Measurements from ENCODE around the gene CLIC4.

The CLIC4 gene

DNA sequence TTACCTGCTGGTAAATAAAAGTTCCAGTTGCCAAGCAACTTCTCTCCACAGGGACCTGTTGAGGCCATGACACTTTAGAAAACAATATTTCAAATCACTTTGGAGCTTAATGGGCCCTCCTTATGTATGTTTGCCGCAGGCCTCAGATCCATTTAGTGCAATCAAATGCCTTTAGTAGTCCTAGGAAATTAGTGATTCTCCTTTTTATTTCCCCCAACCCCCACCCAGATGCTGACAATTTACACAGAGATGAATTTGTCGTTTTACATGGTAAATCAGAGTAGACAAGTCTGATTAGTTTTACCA lies 83.6 kb downstream of the CLIC4 start:
- intact Hi-C loops (cut with DNase I): loop anchor here (5.0 kb wide), 1 partner anchor 82 kb away; the partner anchor contains the start of gene CLIC4
- no peak for DNase-seq

DNA sequence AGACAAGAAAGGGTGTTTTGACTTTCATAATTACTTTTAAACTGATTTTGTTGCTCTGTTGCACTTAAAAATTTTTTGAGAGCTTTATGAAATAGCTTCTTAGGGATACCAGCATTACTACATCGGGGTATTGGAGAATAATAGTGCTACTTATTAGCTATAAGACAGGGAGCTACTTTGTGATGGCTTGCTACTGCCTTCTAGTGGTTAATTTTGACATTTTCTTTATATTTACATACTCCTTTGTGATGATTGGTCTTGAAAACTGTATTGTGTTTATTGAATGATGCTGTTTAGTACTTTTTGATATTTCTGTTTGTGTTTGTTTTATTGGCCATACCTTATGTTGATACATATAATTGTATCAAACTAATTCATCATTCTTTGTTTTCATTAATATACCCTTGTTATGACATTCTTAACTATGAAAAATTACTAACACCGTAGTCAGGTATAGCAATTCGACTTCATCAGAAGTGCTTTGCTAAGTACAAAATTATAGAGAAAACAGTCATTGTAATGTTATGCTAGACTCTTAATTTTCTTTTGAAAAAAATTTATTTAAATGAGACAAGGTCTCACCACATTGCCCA lies 85.5 kb downstream of the CLIC4 start:
- intact Hi-C loops (cut with DNase I): no loop called here
- peak in 1 of 42 donors; percentile 51 for DNase-seq

DNA sequence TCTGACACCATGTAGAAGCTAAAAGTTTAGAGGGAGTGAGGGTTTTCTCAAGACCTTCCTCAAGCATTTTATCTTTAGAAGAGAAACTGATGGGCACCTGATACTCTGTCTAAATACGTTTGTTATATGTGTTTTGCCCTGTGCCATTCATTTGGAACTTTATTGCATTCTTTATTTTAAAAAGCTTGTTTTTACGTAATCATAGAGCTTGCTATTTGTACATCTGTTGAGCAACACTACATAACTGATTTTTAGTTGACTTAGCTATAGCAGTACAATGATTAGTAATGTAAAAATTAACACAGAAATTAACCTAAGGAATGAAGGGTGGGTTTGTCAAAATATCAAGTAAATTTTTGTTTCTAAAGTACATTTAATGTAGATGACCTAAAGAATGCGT lies 96.3 kb downstream of the CLIC4 start:
- DNase-seq: no peak
- intact Hi-C loops (cut with DNase I): loop anchor here (10.0 kb wide), 1 partner anchor 363 kb away; no protein-coding TSS in a partner anchor

DNA sequence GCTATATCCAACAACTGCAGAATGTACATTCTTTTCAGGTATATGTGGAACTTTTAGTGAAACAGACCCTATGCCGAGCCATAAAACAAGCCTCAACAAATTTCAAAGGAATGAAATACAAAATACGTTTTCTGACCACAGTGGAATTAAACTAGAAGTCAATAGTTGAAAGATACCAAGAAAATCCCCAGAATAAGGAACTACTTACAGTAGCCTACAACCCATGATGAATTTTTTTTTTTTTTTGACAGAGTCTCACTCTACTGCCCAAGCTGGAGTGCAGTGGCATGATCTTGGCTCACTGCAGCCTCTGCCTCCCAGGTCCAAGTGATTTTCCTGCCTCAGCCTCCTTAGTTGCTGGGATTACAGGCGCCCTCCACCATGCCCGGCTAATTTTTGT lies 101.4 kb downstream of the CLIC4 start:
- intact Hi-C loops (cut with DNase I): loop anchor here (10.0 kb wide), 1 partner anchor 358 kb away; no protein-coding TSS in a partner anchor
- DNase-seq: peak in 1 of 42 donors; percentile 27

DNA sequence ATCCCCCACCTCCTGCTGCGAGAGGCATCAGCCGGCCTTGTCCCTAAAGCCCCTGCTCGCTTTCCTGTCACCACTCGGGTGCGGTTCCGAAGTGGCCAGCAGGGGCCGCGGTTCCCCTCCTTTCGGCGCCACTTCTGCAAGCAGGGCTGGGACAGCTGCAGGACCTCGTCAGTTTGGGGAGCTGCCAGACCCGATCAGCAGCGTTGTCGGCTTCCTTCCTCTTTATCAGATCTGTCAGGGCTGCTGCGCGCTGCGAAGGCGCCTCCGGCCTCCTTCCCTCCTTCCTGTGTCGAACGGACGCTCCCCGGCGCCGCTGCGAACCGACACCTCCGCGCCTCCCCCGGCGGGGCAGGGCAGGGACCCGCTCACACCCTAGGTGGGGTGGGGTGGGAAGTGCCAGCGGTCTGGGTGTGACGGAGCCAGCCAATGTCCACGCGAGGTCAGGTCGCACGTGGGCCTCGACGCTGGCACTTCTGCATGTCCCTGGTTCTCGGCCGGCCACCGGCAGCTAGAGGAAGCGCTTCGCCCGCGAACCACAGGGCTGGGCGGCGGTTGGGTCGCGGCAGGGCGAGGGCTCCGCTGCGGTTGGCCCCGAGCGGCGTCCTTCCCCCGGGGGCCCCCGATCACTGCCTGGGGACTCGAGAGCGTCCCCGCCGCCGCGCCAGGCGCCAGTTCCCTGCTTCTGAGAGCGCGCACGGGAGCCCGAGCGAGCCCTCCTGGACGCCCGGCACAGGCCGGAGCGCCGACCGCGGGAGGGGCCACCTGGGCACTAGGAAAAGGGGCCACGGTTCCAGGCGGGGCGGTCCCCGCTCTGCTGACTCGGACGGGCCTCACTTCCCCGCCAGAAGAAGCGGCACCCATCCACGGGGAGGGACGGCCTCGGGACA lies 103.0 kb downstream of the CLIC4 start:
- DNase-seq: peak; percentile 84 to 97 (median 92)
- intact Hi-C loops (cut with DNase I): loop anchor here (10.0 kb wide), 1 partner anchor 357 kb away; no protein-coding TSS in a partner anchor

DNA sequence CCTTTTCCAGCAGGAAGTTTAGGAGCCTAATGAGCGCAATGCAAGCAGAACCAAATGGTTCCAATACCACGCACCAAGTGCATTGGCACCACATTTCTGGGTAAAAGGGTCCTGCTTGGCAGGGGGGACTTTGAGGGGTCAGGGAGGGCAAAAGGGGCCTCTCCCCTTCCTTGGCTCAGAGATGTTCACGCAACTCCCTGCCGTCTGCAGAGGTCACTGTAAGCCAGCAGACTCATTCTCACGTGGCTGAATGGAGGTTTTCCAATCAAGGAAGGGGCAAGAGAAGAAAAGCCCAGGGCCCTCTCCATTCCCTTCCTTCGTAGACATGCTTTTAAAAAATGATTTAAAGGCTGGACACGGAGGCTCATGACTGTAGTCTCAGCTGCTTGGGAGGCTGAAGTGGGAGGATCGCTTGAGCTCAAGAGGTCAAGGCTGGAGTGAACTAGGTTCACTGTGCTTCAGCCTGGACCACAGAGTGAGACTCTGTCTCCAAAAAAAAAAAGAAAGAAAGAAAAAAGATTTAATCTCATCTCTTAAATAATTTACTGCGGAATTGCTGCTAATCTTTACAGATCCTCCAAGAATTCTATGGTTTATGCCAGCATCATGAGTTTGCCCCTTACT lies 104.5 kb downstream of the CLIC4 start:
- intact Hi-C loops (cut with DNase I): loop anchor here (10.0 kb wide), 1 partner anchor 355 kb away; no protein-coding TSS in a partner anchor
- DNase-seq: peak in 13 of 42 donors; percentile 13 to 51 (median 29)

DNA sequence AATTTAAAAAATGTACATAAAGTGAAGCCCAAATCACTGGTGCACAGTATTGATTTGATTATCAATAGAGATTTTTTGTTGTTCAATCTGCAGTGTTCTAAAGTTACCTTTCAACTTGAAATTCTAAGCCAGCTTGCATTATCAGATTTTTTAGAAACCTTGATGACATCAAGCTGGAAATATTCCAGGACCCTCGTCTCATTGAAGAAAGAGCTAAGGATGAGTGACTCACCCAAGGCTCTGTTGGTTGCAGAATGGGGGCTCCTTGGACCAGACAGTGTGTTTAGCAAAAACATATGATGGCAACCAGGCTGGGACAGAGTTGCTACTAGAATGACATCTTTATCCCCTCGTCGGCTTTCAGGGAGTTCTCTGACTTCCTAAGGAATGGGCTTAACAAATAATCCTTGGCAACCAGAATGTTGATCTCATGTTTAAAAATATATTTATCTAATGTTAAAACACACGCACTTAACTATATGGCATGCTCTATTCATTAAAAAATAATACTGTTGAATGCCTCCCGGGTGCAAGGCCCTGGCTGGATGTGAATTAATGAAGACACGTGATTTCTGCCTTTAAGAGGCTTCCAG lies 105.2 kb downstream of the CLIC4 start:
- intact Hi-C loops (cut with DNase I): no loop called here

DNA sequence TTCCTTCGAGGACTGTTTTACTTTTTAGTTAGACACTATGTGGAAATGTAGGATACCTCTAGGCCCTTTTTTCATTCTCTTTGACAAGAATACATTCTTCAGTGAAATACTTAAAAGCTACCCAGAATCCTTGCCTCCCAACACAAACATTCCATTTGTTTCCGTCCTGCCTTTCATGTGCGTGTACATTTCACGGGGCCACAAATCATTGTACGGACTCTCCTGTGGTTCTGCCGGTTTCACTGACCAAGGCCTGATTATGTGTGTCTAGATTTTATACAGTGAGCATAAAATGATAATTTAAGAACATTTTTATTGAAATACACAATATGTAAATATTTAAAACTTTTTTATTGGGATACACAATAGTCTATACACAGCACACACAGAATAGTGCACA lies 108.4 kb downstream of the CLIC4 start:
- DNase-seq: peak in 1 of 42 donors; percentile 16
- intact Hi-C loops (cut with DNase I): no loop called here

More for the DNA sequence above, 105.2 kb downstream of the CLIC4 start:
- peak in 1 of 42 donors; percentile 32 for DNase-seq

DNA sequence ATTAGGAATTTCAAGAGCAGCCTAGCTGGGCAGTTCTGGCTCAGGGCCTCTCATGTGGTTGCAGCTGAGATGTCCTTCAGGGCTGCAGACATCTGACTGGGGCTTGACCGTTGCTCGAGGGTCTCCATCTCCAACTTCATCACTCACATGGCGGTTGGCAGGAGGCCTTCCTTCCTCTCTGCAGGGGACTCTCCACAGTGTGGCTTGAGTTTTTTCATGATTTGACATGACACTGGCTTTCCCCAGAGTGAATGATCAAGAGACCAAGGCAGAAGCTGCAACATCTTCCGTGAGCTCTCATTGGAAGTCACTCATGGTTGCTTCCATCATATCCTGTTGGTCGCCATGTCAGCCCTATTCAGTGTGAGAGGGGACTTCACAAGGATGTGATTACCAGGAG lies 110.2 kb downstream of the CLIC4 start:
- intact Hi-C loops (cut with DNase I): no loop called here

DNA sequence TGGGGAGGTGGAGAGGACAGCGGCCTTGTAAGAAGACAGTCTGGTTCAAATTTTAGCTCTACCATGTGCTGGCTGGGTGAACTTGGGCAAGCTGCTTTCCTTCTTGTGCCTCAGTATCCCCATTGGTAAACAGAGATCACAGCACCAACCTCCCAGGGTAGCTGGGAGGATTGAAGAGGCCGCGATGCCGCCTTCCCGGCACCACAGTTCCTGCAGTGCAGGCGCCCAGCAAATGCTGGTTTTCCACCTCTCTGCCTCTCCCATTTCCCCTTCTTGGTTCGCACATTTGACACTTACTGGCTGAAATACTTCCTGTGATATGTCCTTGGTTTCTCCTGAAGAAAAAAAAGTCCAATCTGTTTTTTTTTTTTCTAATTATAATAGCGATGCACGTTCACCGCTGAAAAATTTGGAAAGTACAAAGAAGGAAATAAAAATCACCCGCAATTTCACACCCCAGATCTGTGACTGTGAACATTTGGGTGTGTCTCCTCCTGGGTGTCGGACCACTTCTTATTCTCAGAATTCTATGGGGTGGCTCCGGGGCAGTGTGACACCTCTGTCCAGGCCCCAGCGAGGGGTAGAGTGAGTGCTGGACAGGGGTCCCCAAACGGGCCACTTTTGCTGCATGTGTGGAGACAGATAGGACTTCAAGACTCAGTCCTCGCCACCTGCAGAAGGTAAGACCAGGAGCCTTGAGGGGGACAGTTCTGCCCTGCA lies 111.7 kb downstream of the CLIC4 start:
- peak in 1 of 42 donors; percentile 29 for DNase-seq
- intact Hi-C loops (cut with DNase I): no loop called here

More for the DNA sequence above, 110.2 kb downstream of the CLIC4 start:
- DNase-seq: peak in 1 of 42 donors; percentile 15

DNA sequence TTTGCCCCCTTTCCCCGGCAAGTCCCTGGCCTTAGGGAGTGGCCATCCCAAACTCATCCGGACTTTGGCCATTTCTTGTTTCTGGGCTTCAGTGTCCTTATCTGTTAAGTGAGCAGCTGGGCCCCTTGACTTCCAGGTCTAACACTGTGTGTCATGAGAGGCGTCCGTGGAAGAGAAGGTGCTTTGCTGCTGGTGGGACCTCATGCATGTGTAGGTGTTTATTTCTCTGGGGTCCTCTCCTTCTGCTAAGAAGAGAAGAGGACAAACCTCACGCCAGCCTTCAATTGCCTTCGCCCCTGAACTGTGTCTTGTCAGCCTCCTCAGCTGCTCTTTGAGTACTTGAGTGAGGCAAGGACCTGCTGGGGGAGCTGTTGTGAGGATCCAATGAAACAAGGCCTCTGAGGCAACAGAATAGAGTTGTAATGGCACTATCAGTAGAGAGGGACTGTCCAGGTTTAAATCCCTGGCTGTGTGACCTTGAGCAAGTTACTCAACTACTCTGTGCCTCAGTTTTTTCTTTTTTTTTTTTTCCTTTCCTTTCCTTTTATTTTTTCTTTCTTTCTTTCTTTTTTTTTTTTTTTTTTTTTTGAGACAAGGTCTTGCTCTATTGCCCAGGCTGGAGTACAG lies 112.4 kb downstream of the CLIC4 start:
- intact Hi-C loops (cut with DNase I): no loop called here
- DNase-seq: no peak

DNA sequence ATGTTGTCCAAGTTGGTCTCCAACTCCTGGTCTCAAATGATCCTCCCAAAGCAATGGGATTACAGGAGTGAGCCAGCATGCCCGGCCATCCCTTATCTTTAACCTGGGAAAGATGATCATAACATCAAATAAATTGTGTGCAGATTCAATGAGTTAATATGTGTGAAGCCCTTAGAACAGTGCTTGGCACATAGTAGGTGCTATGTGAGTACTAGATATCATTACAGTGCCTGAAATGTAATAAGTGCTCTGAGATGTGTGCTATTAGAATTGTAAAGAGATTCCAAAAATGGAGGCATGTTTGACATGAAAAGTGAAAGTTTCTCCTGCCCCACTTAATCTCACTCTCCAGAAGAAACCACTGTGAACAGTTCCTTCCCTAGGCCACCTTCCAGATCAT lies 113.0 kb downstream of the CLIC4 start:
- intact Hi-C loops (cut with DNase I): no loop called here
- no peak for DNase-seq

DNA sequence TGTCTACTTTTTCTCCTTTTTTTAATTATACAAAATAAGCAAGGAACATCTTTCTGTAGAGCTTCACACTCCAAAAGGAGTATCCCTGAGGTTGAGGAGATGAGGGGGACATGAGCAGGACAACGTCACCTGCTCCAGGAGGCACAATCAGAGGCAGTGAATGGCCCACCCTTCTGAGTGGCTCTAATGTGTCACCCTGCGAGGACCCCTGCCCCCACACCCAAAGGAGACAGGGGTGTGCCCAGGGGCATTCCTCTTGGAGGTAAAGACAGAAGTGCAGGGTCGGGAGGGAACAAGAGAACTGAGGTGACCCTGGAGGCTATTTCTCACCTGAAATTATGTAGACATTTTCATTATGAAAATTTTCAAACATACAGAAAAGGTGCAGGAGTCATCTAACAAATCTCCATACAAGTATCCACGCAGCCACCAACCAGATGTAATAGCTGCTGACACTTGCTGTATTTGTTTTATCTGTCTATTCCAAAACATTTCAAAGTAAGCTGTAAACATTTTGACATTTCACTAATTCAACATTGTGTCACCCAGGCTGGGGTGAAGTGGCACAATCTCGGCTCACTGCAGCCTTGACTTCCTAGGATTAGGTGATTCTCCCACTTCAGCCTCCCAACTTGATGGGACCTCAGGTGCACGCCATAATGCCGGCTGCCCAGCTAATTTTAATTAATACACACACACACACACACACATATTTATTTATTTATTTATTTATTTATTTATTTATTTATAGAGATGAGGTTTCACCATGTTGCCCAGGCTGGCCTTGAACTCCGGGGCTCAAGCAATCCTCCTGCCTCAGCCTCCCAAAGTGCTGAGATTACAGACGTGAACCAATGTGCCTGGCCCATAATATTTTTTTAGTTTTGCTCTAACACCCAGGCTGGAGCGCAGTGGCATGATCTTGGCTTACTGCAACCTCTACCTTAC lies 114.1 kb downstream of the CLIC4 start:
- intact Hi-C loops (cut with DNase I): no loop called here
- peak in 1 of 42 donors; percentile 31 for DNase-seq

DNA sequence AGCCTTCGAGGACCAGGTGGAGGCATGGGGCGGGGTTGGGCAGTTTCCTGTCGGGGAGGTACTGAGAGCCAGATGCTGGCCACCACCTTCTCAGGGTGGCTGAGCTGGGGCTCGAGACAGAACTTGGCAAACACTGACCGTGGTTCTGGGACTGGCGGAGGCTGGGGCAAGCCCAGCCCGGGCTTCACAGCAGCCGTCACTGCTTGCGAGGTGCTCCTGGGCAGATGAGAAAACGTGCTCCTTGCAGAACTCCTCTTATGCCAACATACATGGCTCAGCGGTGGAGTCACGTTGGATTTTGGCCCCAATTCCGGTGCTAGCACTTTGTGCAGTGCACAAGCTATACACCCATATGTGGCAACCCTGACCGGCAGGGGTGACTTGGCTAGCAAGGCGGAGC lies 115.6 kb downstream of the CLIC4 start:
- intact Hi-C loops (cut with DNase I): no loop called here

DNA sequence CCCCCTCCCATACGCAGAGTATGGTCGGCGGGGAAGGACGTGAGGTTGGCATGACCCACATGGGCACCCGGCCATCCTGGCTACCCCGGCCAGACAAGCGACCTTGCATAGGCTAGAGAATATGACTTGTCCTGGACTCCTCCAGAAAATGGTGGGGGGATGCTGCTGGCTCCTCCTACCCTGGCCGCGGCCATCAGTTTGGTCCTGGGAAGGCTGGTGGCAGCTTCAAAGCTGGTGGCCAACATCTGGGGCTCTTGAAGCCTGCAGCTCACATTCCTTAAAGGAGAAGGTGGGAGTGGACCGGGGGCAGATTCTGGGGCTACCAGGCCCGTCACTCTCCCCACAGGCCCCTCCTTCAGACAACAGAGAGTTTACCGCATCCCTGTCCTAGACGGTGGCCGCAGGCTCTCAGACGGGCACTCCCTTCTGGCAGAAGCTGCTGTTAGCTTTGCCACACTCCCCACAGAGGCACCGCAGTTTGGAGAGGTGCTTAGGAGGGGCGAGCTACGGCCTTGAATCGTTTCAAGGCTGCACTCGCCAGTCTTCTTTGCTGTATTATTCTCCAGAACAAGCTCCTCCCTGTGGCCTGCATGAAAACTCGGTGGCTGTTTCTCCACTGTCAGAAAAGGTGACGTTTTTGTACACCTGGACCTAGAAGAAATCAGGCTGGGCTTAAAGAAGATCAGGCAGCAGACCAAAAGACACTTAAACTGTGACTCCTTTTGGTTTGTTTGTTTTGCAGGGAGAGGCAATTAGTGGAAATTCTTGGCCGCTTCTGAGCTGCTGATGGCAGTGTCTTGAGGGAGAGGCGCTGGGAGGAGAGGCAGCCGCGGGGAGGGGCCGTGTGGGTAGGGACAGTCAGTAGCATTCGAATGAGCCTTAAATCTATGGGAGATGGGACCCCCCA lies 116.8 kb downstream of the CLIC4 start:
- intact Hi-C loops (cut with DNase I): no loop called here
- peak in 1 of 42 donors; percentile 30 for DNase-seq

More for the DNA sequence above, 115.6 kb downstream of the CLIC4 start:
- DNase-seq: peak in 1 of 42 donors; percentile 19

Data from head of caudate nucleus (tissue), 42 donors.